H9 (cell line): ENCODE measurements around the gene AFAP1L1. TPM values are rescaled to one million over a fixed set of nuclear protein-coding genes. Genes with fewer than 3 reads are reported as not detected.

Experiments
- DNase-seq: peaks from one replicate; pipeline ENCODE4 v3.0.0-alpha.2; 2017
- H2AFZ ChIP-seq: one replicate; pipeline ENCODE4 v1.6.1; 2013; ENCODE audit warnings: mild to moderate bottlenecking, low read length, control low read depth, moderate library complexity
- H2AK5ac ChIP-seq: 2 replicates; pipeline ENCODE4 v1.6.1; 2013; ENCODE audit warnings: low read length, control low read depth, mixed read lengths; ENCODE audit not compliant: insufficient read length
- H2BK120ac ChIP-seq: one replicate; pipeline ENCODE4 v1.6.1; 2013; ENCODE audit warnings: low read depth, mild to moderate bottlenecking, low read length, control low read depth, inconsistent platforms; ENCODE audit not compliant: poor library complexity, severe bottlenecking
- H2BK12ac ChIP-seq: 2 replicates; pipeline ENCODE4 v1.6.1; 2013; ENCODE audit warnings: low read length, control low read depth, mixed read lengths, low read depth; ENCODE audit not compliant: insufficient read length
- H2BK15ac ChIP-seq: 2 replicates; pipeline ENCODE4 v1.6.1; 2013; ENCODE audit warnings: low read depth, low read length, control low read depth
- H2BK20ac ChIP-seq: one replicate; pipeline ENCODE4 v1.6.1; 2013; ENCODE audit warnings: low read depth, mild to moderate bottlenecking, low read length, control low read depth, inconsistent platforms; ENCODE audit not compliant: poor library complexity, severe bottlenecking
- H2BK5ac ChIP-seq: 2 replicates; pipeline ENCODE4 v1.6.1; 2013; ENCODE audit warnings: low read length, control low read depth, mixed read lengths; ENCODE audit not compliant: insufficient read length
- H3K14ac ChIP-seq: 2 replicates; pipeline ENCODE4 v1.6.1; 2013; ENCODE audit warnings: low read length, control low read depth; ENCODE audit not compliant: insufficient read depth
- H3K18ac ChIP-seq: 2 replicates; pipeline ENCODE4 v1.6.1; 2013; ENCODE audit warnings: low read depth, mild to moderate bottlenecking, mixed read lengths, low read length, control low read depth; ENCODE audit not compliant: insufficient read length
- H3K23ac ChIP-seq: 2 replicates; pipeline ENCODE4 v1.6.1; 2013; ENCODE audit warnings: low read length, control low read depth, mixed read lengths, low read depth; ENCODE audit not compliant: insufficient read length
- H3K23me2 ChIP-seq: 2 replicates; pipeline ENCODE4 v1.6.1; 2013; ENCODE audit warnings: low read depth, mild to moderate bottlenecking, mixed read lengths, low read length, control low read depth; ENCODE audit not compliant: insufficient read length, poor library complexity, severe bottlenecking
- H3K27ac ChIP-seq: 2 replicates; pipeline ENCODE4 v1.5.1; 2013; ENCODE audit warnings: low read length, control low read depth, mixed read lengths, low read depth; ENCODE audit not compliant: insufficient read length
- H3K27me3 ChIP-seq: 2 replicates; pipeline ENCODE4 v1.6.1; 2013; ENCODE audit warnings: low read length, control low read depth, inconsistent platforms; ENCODE audit not compliant: insufficient read depth
- H3K4ac ChIP-seq: 2 replicates; pipeline ENCODE4 v1.6.1; 2013; ENCODE audit warnings: low read depth, mild to moderate bottlenecking, control low read depth, inconsistent platforms, low read length, moderate library complexity
- H3K4me1 ChIP-seq: 2 replicates; pipeline ENCODE4 v1.6.1; 2013; ENCODE audit warnings: low read length, control low read depth, inconsistent platforms; ENCODE audit not compliant: insufficient read depth
- H3K4me2 ChIP-seq: 2 replicates; pipeline ENCODE4 v1.6.1; 2013; ENCODE audit warnings: low read length, control low read depth, mixed read lengths; ENCODE audit not compliant: insufficient read length, insufficient read depth
- H3K56ac ChIP-seq: 2 replicates; pipeline ENCODE4 v1.6.1; 2013; ENCODE audit warnings: low read depth, mild to moderate bottlenecking, mixed read lengths, low read length, control low read depth; ENCODE audit not compliant: insufficient read length
- H3K79me1 ChIP-seq: 2 replicates; pipeline ENCODE4 v1.6.1; 2013; ENCODE audit warnings: low read depth, mild to moderate bottlenecking, moderate library complexity, low read length, control low read depth, inconsistent platforms; ENCODE audit not compliant: insufficient read depth, poor library complexity, severe bottlenecking
- H3K79me2 ChIP-seq: 2 replicates; pipeline ENCODE4 v1.6.1; 2013; ENCODE audit warnings: low read length, control low read depth, inconsistent platforms; ENCODE audit not compliant: insufficient read depth
- H3K9ac ChIP-seq: 2 replicates; pipeline ENCODE4 v1.6.1; 2013; ENCODE audit warnings: low read length, control low read depth, mixed read lengths; ENCODE audit not compliant: insufficient read length; ENCODE audit errors: extremely low read depth
- H3K9me3 ChIP-seq: one replicate; pipeline ENCODE4 v1.6.1; 2013; ENCODE audit warnings: low read depth, low read length, inconsistent platforms; ENCODE audit not compliant: control insufficient read depth
- H3T11ph ChIP-seq: one replicate; pipeline ENCODE4 v1.6.1; 2013; ENCODE audit warnings: mild to moderate bottlenecking, low read length, control low read depth, inconsistent platforms
- H4K20me1 ChIP-seq: one replicate; pipeline ENCODE4 v1.6.1; 2013; ENCODE audit not compliant: control insufficient read depth, insufficient read length, insufficient read depth
- H4K5ac ChIP-seq: 2 replicates; pipeline ENCODE4 v1.6.1; 2013; ENCODE audit warnings: low read depth, mild to moderate bottlenecking, mixed read lengths, low read length, control low read depth; ENCODE audit not compliant: insufficient read length
- H4K8ac ChIP-seq: replicated peaks from 2 replicates; pipeline ENCODE4 v1.6.1; 2013; ENCODE audit warnings: low read length, control low read depth, mixed read lengths, low read depth; ENCODE audit not compliant: insufficient read length
- H4K91ac ChIP-seq: 2 replicates; pipeline ENCODE4 v1.6.1; 2013; ENCODE audit warnings: low read depth, mild to moderate bottlenecking, moderate library complexity, mixed read lengths, low read length, control low read depth; ENCODE audit not compliant: insufficient read length
- H3K27ac Mint-ChIP-seq, 3 experiments: 2 replicates in 2 of 3; 3 replicates in 1 of 3; pipeline ENCODE4 v1.8.0; 2020 to 2021; ENCODE audit warnings: mixed read lengths in 3 of 3, mild to moderate bottlenecking in 1 of 3, moderate library complexity in 1 of 3
- H3K27me3 Mint-ChIP-seq: 2 replicates; pipeline ENCODE4 v1.8.0; 2021; ENCODE audit warnings: low read depth, mild to moderate bottlenecking, moderate library complexity, mixed read lengths
- H3K36me3 Mint-ChIP-seq, 3 experiments: 2 replicates in 2 of 3; 3 replicates in 1 of 3; pipeline ENCODE4 v1.8.0; 2020 to 2021; ENCODE audit warnings: low read depth in 3 of 3, mixed read lengths in 3 of 3; ENCODE audit not compliant: insufficient read depth in 1 of 3
- H3K4me1 Mint-ChIP-seq, 2 experiments: 2 replicates each; pipeline ENCODE4 v1.8.0; 2020; ENCODE audit warnings: mixed read lengths in 2 of 2
- H3K4me3 Mint-ChIP-seq, 2 experiments: 2 replicates in 1 of 2; 3 replicates in 1 of 2; pipeline ENCODE4 v1.8.0; 2020 to 2021; ENCODE audit warnings: mild to moderate bottlenecking in 2 of 2, mixed read lengths in 2 of 2, moderate library complexity in 1 of 2
- H3K9me3 Mint-ChIP-seq, 2 experiments: 2 replicates in 1 of 2; 3 replicates in 1 of 2; pipeline ENCODE4 v1.8.0; 2020; ENCODE audit warnings: mild to moderate bottlenecking in 2 of 2, mixed read lengths in 2 of 2, moderate library complexity in 1 of 2
- CTCF ChIP-seq: fragments of 200-600 bp; sonication (generic); conservative IDR thresholded peaks from 3 replicates; pipeline ENCODE4 v1.8.0; 2021; ENCODE audit warnings: antibody characterized with exemption, mild to moderate bottlenecking
- WGBS: extraction: QIAGEN DNeasy Blood & Tissue Kit; methylation state at CpG from one replicate; pipeline ENCODE4 v1.1.7; 2013; ENCODE audit warnings: missing lambda C conversion rate, low lambda C conversion rate, mixed read lengths; ENCODE audit not compliant: insufficient read length; ENCODE audit errors: extremely low coverage; 5-methylcytosine and 5-hydroxymethylcytosine counted together
- total RNA-seq: library from RNA; stranded (reverse); gene quantifications from 2 replicates; pipeline ENCODE4 v1.2.1, GENCODE V29; 2021

AFAP1L1 gene
- total RNA-seq, 1 experiment from 2014 or later: 1.8 TPM

GRCh38 chr5:149261246-149261645 is 10.4 kb upstream of the AFAP1L1 start:
- H3K79me1 ChIP-seq: no peaks in the 10 kb centered on the region
- H2AK5ac ChIP-seq: no peak overlapping the region
- H3K79me2 ChIP-seq: no peaks in the 10 kb centered on the region
- H4K91ac ChIP-seq: no peak overlapping the region
- H3K23ac ChIP-seq: no peak overlapping the region
- no CpG with 5 or more reads among the region's 7 CpGs for WGBS
- TF ChIP-seq CTCF: no peak
- no peak overlapping the region for H2BK120ac ChIP-seq
- no peak overlapping the region for H3K27ac ChIP-seq
- H3K14ac ChIP-seq: no peak overlapping the region
- no peak overlapping the region for H3K4me2 ChIP-seq
- H4K20me1 ChIP-seq: no peaks in the 10 kb centered on the region
- no peaks in the 10 kb centered on the region for H3K36me3 Mint-ChIP-seq
- no peak overlapping the region for H4K5ac ChIP-seq
- peaks cover 9 to 10% of the 10 kb centered on the region in 2 experiments for H3K4me1 Mint-ChIP-seq
- peaks cover 54% of the 10 kb centered on the region for H3K27me3 Mint-ChIP-seq
- no peak overlapping the region for H3K9ac ChIP-seq
- no peaks in the 10 kb centered on the region for H3K9me3 ChIP-seq
- H2BK12ac ChIP-seq: no peak overlapping the region
- H3K4ac ChIP-seq: no peak overlapping the region
- H2BK20ac ChIP-seq: no peak overlapping the region
- H3T11ph ChIP-seq: no peak overlapping the region
- H2BK15ac ChIP-seq: no peak overlapping the region
- no peaks in the 10 kb centered on the region for H3K4me1 ChIP-seq
- no peak overlapping the region for H3K27ac Mint-ChIP-seq
- no peak overlapping the region for H2BK5ac ChIP-seq
- no peak for DNase-seq
- no peak overlapping the region for H3K4me3 Mint-ChIP-seq
- H4K8ac ChIP-seq: no peak overlapping the region
- H3K23me2 ChIP-seq: no peaks in the 10 kb centered on the region
- H3K18ac ChIP-seq: no peak overlapping the region
- no peaks in the 10 kb centered on the region; a peak in 1 of 5 replicates for H3K9me3 Mint-ChIP-seq
- H3K27me3 ChIP-seq: no peaks in the 10 kb centered on the region
- H2AFZ ChIP-seq: no peak overlapping the region
- H3K56ac ChIP-seq: no peak overlapping the region
